G401 (cell line): ENCODE results near the gene WDTC1. TPM values are rescaled to one million over a fixed set of nuclear protein-coding genes. Genes with fewer than 3 reads are reported as not detected.
"Not testable (repeated sequence)": the region's sequence is repeated elsewhere in the genome, so short reads cannot be mapped to it uniquely, and the experiment has no call there.

ENCODE experiments used
- DNase-seq: peaks from one replicate; pipeline ENCODE4 v3.0.0-alpha.2; 2015; ENCODE audit warnings: low spot score
- in situ Hi-C: cut with HindIII; loops from 2 replicates; pipeline ENCODE4 v1.10.0; 2016; ENCODE audit warnings: low sequenced_read_pairs, mixed read lengths
- total RNA-seq: library from RNA; depleted of rRNA; stranded (reverse); fragments of >200 nt; shearing (Covaris generic); gene quantifications from 2 replicates; pipeline ENCODE4 v1.2.3, GENCODE V29; 2014

WDTC1 gene
- total RNA-seq, 1 experiment from 2014 or later, result 13.2 TPM

GRCh38 chr1:27238032-27238431 lies 3.6 kb downstream of the WDTC1 start:
- in situ Hi-C loops, result no loop called here
- no peak for DNase-seq

DNA sequence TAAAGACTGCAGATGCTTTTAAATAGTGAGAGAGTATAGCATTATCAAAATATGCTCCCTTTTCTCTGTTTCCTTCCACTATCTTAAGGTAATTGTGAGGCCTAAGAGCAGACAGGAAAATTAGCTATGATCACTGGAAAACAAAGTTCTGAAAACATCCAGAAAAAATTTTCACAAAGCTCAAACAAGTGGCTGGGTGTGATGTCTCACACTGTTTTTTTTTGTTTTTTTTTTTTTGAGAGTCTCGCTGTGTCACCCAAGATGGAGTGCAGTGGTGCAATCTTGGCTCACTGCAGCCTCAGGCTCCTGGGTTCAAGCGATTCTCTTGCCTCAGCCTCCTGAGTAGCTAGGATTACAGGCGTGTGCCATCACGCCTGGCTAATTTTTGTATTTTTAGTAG lies 7.2 kb downstream of the WDTC1 start:
- DNase-seq, result no peak
- in situ Hi-C loops, result no loop called here

DNA sequence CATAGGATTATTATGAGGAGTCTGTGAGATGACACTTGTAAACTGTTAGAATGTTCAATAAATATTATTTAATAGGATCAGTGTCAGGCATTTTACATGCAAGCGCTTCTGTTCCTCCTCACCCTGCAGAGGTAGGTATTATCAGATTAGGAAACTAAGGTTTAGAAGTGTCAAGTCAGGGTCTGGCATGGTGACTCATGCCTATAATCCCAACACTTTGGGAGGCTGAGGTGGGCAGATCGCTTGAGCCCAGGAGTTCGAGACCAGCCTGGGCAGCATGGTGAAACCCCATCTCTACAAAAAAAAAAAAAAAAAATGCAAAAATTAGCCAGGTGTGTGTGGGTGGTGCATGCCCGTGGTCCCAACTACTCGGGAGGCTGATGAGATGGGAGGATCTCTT lies 9.2 kb downstream of the WDTC1 start:
- DNase-seq, in situ Hi-C loops: not testable (repeated sequence)

DNA sequence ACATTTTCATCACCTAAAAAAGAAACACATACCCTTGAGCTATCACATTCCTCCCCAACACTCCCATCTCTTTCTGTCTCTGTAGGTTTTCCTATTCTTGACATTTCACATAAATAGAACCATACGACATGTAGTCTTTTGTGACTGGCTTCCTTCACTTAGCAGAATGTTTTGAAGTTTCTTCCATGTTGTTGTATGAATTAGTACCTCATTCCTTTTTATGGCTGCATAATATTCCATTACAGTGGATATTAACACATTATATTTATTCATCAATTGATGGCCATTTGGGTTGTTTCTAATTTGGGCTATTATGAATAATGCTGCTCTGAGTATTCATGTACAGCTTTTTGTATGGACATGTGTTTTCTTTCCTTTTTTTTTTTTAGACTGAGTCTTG lies 11.8 kb downstream of the WDTC1 start:
- in situ Hi-C loops, result no loop called here
- no peak for DNase-seq

DNA sequence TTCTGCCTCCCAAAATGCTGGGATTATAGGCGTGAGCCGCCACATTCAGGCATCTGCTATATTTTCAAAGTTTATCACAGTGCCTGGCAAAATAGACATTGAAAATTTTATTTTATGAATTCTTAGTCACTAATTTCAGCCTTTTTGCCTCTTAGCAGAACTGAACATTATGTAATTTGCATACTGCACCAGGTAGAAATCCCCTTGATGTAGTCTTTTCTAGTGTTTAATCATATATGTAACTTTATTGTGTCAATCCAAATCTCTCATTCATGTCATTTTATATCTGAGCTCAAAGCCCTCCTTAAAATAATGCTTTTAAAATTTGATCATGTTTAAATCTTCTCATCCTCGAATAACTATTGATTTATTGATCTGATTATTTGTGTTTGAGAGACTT lies 19.2 kb downstream of the WDTC1 start:
- in situ Hi-C loops, result no loop called here
- DNase-seq, result no peak

GRCh38 chr1:27255136-27255535 lies 20.7 kb downstream of the WDTC1 start:
- no peak for DNase-seq
- in situ Hi-C loops, result no loop called here

GRCh38 chr1:27257155-27257554 lies 22.7 kb downstream of the WDTC1 start:
- in situ Hi-C loops, result no loop called here
- DNase-seq, result no peak

DNA sequence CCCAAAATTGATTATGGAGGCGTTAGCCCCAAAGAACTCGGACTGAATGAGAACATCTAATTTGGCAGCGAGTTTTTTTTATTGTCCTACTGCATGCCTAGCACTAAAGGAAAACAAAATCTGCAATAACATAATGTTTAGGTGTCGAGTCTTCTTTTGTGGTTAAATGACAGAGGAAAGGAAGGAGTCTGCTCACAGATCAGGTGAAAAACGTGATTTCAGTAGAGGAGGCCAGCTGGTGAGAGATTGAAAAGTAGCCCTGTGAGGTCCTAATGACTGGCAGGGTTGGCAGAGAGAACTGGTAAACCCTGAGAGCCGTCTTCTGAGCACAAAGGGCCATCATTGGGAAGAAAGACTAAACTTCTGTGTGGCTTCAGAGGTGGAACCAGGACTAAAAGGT lies 24.2 kb downstream of the WDTC1 start:
- in situ Hi-C loops, result no loop called here
- no peak for DNase-seq

DNA sequence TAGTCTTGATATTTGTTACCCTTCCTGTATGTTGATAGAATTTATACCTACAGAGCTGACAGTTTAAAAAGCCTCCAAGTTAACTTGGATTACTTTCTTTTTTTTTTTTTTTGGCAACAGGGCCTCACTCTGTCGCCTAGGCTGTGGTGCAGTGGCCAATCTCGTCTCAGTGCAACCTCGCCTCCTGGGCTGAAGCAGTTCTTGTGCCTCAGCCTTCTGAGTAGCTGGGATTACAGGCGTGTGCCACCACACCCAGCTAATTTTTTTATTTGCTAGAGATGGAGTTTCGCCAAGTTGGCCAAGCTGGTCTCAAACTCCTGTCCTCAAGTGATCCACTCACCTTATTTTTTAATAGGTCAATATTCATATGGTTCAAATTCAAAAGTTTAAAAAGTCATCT lies 32.7 kb downstream of the WDTC1 start:
- in situ Hi-C loops, result no loop called here
- DNase-seq, result no peak

- DNase-seq, result no peak
- in situ Hi-C loops, result no loop called here
Observed at GRCh38 chr1:27269276-27269675, 34.8 kb downstream of the WDTC1 start.

- in situ Hi-C loops, result no loop called here
- DNase-seq, result no peak
Observed at GRCh38 chr1:27274204-27274603, 39.8 kb downstream of the WDTC1 start.

DNA sequence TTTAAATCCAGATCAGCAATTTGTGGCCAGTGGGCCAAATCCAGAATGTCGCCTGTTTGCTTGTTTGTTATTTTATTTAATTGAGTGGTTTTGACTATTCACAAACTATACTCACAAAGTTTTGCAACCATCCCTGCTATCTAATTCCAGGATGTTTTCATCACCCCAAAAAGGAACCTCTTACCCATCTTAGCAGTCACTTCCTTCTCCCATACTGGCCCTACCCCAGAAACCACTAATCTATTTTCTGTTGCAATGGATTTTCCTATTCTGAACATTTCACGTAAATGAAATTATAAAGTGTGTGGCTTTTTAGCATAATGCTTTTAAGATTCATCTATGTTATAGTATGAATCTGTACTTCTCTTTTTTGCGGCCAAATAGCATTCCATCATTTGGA lies 41.3 kb downstream of the WDTC1 start:
- in situ Hi-C loops, result no loop called here
- DNase-seq, result no peak

- in situ Hi-C loops, result no loop called here
- DNase-seq, result peak; percentile 87
Observed at GRCh38 chr1:27284425-27285273, 50.2 kb downstream of the WDTC1 start.

GRCh38 chr1:27285274-27285660 lies 50.8 kb downstream of the WDTC1 start:
- in situ Hi-C loops, result no loop called here
- no peak for DNase-seq

DNA sequence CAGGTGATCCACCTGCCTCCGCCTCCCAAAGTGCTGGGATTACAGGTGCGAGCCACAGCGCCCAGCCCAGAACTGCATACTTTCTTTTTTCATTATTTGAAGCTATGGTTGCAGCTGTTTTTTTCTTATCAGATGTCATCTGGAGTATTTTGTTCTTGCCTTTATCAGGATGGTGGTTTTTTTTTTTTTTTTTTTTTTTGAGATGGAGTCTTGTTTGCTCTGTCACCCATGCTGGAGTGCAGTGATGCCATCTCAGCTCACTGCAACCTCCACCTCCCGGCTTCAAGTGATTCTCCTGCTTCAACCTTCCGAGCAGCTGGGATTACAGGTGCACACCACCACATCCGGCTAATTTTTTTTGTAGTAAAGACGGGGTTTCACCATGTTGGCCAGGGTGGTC lies 51.4 kb downstream of the WDTC1 start:
- in situ Hi-C loops, DNase-seq: not testable (repeated sequence)

DNA sequence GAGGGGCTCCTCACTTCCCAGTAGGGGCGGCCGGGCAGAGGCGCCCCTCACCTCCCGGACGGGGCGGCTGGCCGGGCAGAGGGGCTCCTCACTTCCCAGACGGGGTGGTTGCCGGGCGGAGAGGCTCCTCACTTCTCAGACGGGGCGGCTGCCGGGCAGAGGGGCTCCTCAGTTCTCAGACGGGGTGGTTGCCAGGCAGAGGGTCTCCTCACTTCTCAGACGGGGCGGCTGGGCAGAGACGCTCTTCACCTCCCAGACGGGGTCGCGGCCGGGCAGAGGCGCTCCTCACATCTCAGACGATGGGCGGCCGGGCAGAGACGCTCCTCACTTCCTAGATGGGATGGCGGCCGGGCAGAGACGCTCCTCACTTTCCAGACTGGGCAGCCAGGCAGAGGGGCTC lies 54.7 kb downstream of the WDTC1 start:
- in situ Hi-C loops, DNase-seq: not testable (repeated sequence)

DNA sequence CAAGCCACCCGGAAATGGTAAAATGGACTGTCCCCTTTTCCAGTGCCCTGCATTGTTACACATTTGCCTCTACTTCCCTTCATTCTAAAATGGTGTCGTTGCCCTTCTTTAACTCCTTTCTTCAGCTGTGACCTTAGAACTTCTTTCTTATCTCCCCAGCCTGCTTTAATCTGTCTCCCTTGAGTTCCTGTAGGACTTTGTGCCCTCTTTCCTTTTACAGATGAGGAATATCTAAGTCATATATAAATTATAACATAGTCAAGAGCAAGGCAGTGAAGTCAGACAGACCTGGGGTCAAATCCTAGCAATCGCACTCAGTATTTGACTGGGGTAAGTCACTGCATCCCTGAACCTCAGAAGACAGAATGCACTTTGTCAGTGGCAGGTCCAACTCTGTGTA lies 56.1 kb downstream of the WDTC1 start:
- DNase-seq, result no peak
- in situ Hi-C loops, result no loop called here

DNA sequence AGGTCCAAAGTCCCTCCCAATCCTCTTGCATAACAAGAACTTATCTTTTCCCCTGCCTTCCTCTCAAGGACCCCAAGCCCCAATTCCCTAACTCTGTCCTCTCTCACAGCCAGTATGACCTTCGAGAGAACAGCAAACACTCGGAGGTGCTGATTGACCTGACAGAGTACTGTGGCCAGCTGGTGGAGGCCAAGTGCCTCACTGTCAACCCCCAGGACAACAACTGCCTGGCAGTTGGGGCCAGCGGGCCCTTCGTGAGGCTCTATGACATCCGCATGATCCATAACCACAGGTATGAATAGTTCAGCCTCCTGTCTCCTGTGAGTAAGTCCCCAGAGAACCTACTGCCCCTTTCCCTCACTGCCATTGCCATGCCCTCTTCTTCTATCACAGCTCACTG lies 57.7 kb downstream of the WDTC1 start:
- in situ Hi-C loops, result no loop called here
- DNase-seq, result no peak

DNA sequence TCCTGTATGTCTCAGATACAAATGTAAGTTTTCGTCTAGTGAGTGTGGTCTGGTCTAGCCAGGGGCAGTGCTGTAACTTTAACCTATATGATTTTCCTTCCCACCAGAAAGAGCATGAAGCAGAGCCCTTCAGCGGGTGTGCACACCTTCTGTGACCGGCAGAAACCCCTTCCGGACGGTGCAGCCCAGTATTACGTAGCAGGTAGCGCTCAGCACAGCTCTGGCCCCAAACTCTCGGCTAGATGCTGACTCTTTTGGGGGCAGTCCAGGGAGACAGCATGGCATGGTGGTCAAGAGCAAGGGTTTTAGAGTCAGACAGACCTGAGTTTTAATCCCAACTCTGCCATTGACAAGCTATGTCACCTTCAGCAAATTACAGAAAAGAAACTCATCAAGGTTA lies 59.5 kb downstream of the WDTC1 start:
- in situ Hi-C loops, result no loop called here
- no peak for DNase-seq

DNA sequence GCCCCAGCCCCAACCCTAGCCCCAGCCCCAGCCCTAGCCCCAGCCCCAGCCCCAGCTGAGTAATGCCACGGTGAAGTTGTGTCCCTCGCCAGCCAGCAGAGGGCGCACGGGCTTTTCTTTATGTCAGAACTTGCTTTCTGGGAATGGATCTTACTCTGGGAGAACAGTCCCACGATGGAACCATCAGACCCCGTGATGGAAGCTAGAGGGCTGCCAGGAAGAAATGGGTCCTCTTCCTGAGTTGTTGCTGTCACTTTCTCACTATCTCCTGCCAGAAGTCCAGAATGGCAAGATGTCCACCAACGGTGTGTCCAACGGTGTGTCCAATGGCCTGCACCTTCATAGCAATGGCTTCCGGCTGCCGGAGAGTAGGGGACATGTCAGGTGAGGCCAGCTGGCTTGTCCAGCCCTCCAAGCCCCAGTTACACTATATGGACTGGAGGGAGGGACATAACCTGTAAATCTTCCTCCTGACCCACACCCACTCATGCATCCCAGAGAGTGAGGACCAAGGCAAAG lies 62.4 kb downstream of the WDTC1 start:
- DNase-seq, result peak; percentile 81
- in situ Hi-C loops, result no loop called here

DNA sequence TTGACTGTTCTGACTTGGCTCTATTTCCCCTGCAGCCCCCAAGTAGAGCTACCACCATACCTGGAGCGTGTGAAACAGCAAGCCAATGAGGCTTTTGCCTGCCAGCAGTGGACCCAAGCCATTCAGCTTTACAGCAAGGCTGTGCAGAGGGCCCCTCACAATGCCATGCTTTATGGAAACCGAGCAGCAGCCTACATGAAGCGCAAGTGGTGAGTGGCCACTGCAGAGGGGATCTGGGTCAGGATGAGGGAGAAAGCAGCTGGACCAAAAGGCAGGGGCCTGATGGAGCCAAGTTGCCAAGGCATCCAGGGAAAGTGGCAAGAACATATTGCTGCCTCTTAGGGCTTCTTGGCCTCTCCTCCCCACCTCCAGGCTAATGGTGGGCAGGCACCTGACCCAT lies 63.5 kb downstream of the WDTC1 start:
- no peak for DNase-seq
- in situ Hi-C loops, result no loop called here
